Measurements from ENCODE around the gene CRISP2.

DNA sequence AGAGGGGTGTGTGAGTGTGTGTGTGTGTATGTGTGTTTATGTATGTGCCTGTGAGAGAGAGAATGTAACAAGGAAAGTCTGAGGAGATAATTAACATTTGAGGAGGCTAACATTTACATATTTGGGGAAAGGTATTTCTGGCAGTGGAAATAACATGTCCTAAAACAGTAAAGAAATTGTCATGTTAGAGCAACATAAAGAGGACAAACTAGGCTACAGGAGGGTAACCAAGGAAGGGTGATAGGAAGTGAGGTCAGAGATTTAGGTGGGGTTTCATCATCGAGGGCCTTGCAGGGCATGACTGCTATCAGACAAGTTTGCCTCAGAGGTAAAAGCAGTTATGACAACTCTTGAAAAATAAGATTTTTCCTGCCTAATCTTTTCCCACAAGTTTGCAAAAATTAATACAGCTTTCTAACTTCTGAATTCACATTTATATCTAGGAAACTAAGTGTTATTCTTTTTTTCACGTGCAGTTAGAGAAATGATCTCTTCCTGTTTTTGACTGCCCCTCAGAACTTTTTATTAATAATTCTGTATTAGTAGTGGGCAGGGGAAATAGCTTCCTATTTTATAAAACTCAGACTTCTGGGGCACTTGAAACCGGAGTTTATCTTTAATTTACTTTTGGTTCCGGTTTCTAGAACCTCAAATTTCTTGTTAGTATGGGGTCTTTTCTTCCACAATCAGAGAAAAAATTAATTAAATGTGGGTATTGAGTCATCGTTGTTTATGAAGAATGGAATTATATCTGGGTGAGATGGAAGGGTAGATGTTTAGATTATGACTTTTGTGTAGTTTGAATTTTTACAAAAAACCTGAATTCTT lies 46.2 kb downstream of the CRISP2 start:
- TF ChIP-seq, protein P1, sequence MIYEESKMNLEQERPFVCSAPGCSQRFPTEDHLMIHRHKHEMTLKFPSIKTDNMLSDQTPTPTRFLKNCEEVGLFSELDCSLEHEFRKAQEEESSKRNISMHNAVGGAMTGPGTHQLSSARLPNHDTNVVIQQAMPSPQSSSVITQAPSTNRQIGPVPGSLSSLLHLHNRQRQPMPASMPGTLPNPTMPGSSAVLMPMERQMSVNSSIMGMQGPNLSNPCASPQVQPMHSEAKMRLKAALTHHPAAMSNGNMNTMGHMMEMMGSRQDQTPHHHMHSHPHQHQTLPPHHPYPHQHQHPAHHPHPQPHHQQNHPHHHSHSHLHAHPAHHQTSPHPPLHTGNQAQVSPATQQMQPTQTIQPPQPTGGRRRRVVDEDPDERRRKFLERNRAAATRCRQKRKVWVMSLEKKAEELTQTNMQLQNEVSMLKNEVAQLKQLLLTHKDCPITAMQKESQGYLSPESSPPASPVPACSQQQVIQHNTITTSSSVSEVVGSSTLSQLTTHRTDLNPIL (CRISPR knock-in tag; IDR thresholded peaks at IDR 0.05; ENCODE audit: low read depth): no peak
- TF ChIP-seq ZNF8 (CRISPR knock-in tag; IDR thresholded peaks at IDR 0.05) (no peak), PATZ1 (CRISPR knock-in tag; IDR thresholded peaks at IDR 0.05; ENCODE audit: borderline replicate concordance) (no peak), TOX (CRISPR knock-in tag; IDR thresholded peaks at IDR 0.05; ENCODE audit: borderline replicate concordance) (no peak), RARB (CRISPR knock-in tag; IDR thresholded peaks at IDR 0.05) (no peak), ARNTL (CRISPR knock-in tag; IDR thresholded peaks at IDR 0.05; ENCODE audit: borderline replicate concordance, low read depth) (no peak), GLIS3 (CRISPR knock-in tag; IDR thresholded peaks at IDR 0.05) (no peak), TCF4 (CRISPR knock-in tag; IDR thresholded peaks at IDR 0.05; ENCODE audit: borderline replicate concordance) (no peak)

Data from SK-N-SH treated with all-trans-retinoic acid at 6 μM for 48 hours (cell line).